Activated naive CD8-positive, alpha-beta T cell treated with anti-CD3 and anti-CD28 coated beads, Interleukin-2, amount 10 ng/mL, durations not matched to agents 7 days and 5 days (primary cell): ENCODE data around the gene FBXO48. TPM values are rescaled to one million over a fixed set of nuclear protein-coding genes. Genes with fewer than 3 reads are reported as not detected.

Experiments used
- ATAC-seq: fragments of 150-1000 bp; cut with Tn5 transposase; one replicate; pipeline ENCODE4 v1.10.0; 2021; ENCODE audit warnings: low read depth, moderate library complexity
- POLR2A ChIA-PET: fragments of 350-600 bp; sonication (Branson Sonifier 250); formaldehyde crosslinking; loops from one replicate; lab custom pipeline; 2021; ENCODE audit warnings: antibody characterized with exemption; lab: Charles Lee
- DNase-seq: peaks from one replicate; pipeline ENCODE4 v3.0.0; 2021
- H3K27ac Mint-ChIP-seq: one replicate; pipeline ENCODE4 v1.8.0; 2022; ENCODE audit warnings: mild to moderate bottlenecking, mixed read lengths
- H3K27me3 Mint-ChIP-seq: one replicate; pipeline ENCODE4 v1.8.0; 2022; ENCODE audit warnings: mild to moderate bottlenecking, moderate library complexity, mixed read lengths
- H3K36me3 Mint-ChIP-seq: one replicate; pipeline ENCODE4 v1.8.0; 2021; ENCODE audit warnings: mild to moderate bottlenecking, mixed read lengths
- H3K4me1 Mint-ChIP-seq: one replicate; pipeline ENCODE4 v1.8.0; 2021; ENCODE audit warnings: mixed read lengths
- H3K4me3 Mint-ChIP-seq: one replicate; pipeline ENCODE4 v1.8.0; 2022; ENCODE audit warnings: mild to moderate bottlenecking, moderate library complexity, mixed read lengths
- H3K9me3 Mint-ChIP-seq: one replicate; pipeline ENCODE4 v1.8.0; 2021; ENCODE audit warnings: mixed read lengths
- total RNA-seq, 2 experiments: library from RNA; stranded (reverse); gene quantifications; one replicate each; pipeline ENCODE4 v1.2.3, GENCODE V29; 2021

FBXO48 gene
- 1 to 10 TPM; 4.0 to 4.3 TPM for total RNA-seq

- Mint-ChIP-seq H3K36me3 (peaks cover 3% of the 10 kb centered on the region), H3K4me1 (peaks cover 34% of the 10 kb centered on the region), H3K9me3 (no peaks in the 10 kb centered on the region), H3K4me3 (peak within 1 kb of the TSS; percentile 98), H3K27me3 (no peaks in the 10 kb centered on the region), H3K27ac (peak within 1 kb of the TSS; percentile 96)
- POLR2A ChIA-PET: interaction anchor here (0.5 to 2.4 kb wide), 12 partner anchors 14 to 458 kb away, joined by 3 to 8 read pairs (median 4); partner anchors contain the start of gene PPP3R1
- peak; percentile 94 for ATAC-seq
- DNase-seq: peak; percentile 93
Measured at GRCh38 chr2:68467077-68467960, at the start of gene FBXO48, which contains the start of gene APLF. TSS of gene FBXO48 (minus strand) at chr2:68467294. CDS start at chr2:68465145, 2,149 bp downstream. TSS of gene APLF (plus strand) at chr2:68467585. CDS start at chr2:68467732, 147 bp downstream.

- no peaks in the 10 kb centered on the region for H3K36me3 Mint-ChIP-seq
- H3K4me1 Mint-ChIP-seq: no peaks in the 10 kb centered on the region
- H3K27me3 Mint-ChIP-seq: no peaks in the 10 kb centered on the region
- ATAC-seq (peak; percentile 72), DNase-seq (no peak)
- no peak overlapping the region for H3K4me3 Mint-ChIP-seq
- POLR2A ChIA-PET: interaction anchor here (1.4 to 1.6 kb wide), 2 partner anchors 10 to 48 kb away, joined by 4 read pairs; no protein-coding TSS in a partner anchor
- H3K27ac Mint-ChIP-seq: no peak overlapping the region
- no peaks in the 10 kb centered on the region for H3K9me3 Mint-ChIP-seq
Measured at GRCh38 chr2:68516051-68516955, 49.2 kb upstream of the FBXO48 start.

GRCh38 chr2:68514316-68514929, 47.3 kb upstream of the FBXO48 start:
- no peak for DNase-seq
- Mint-ChIP-seq H3K4me3 (no peak overlapping the region), H3K9me3 (no peaks in the 10 kb centered on the region), H3K27me3 (no peaks in the 10 kb centered on the region), H3K36me3 (no peaks in the 10 kb centered on the region), H3K27ac (no peak overlapping the region), H3K4me1 (no peaks in the 10 kb centered on the region)
- no peak for ATAC-seq
- POLR2A ChIA-PET: no interaction called here

- H3K27me3 Mint-ChIP-seq: no peaks in the 10 kb centered on the region
- H3K27ac Mint-ChIP-seq: no peak overlapping the region
- no peaks in the 10 kb centered on the region for H3K9me3 Mint-ChIP-seq
- H3K4me3 Mint-ChIP-seq: no peak overlapping the region
- POLR2A ChIA-PET: no interaction called here
- ATAC-seq: no peak
- DNase-seq: no peak
- H3K4me1 Mint-ChIP-seq: no peaks in the 10 kb centered on the region
- H3K36me3 Mint-ChIP-seq: peaks cover 7% of the 10 kb centered on the region
Measured at GRCh38 chr2:68512966-68513365, 45.9 kb upstream of the FBXO48 start.

- POLR2A ChIA-PET: no interaction called here
- Mint-ChIP-seq H3K36me3 (peaks cover 8% of the 10 kb centered on the region), H3K27me3 (no peaks in the 10 kb centered on the region), H3K4me3 (no peak overlapping the region), H3K27ac (no peak overlapping the region), H3K4me1 (no peaks in the 10 kb centered on the region), H3K9me3 (no peaks in the 10 kb centered on the region)
- DNase-seq (no peak), ATAC-seq (no peak)
Measured at GRCh38 chr2:68512326-68512725, 45.2 kb upstream of the FBXO48 start.

- Mint-ChIP-seq H3K27ac (no peak overlapping the region), H3K36me3 (peaks cover 12% of the 10 kb centered on the region), H3K4me3 (peak overlapping the region; percentile 5), H3K9me3 (no peaks in the 10 kb centered on the region), H3K4me1 (peaks cover 11% of the 10 kb centered on the region), H3K27me3 (no peaks in the 10 kb centered on the region)
- DNase-seq (no peak), ATAC-seq (no peak)
- POLR2A ChIA-PET: interaction anchor here (1.3 kb wide), 1 partner anchor 10 kb away, joined by 4 read pairs; no protein-coding TSS in a partner anchor
Measured at GRCh38 chr2:68506170-68506569, 39.1 kb upstream of the FBXO48 start.

GRCh38 chr2:68505603-68506159, 38.6 kb upstream of the FBXO48 start:
- DNase-seq (no peak), ATAC-seq (no peak)
- no peak overlapping the region for H3K27ac Mint-ChIP-seq
- H3K9me3 Mint-ChIP-seq: no peaks in the 10 kb centered on the region
- H3K27me3 Mint-ChIP-seq: no peaks in the 10 kb centered on the region
- H3K4me1 Mint-ChIP-seq: peaks cover 11% of the 10 kb centered on the region
- peak overlapping the region; percentile 5 for H3K4me3 Mint-ChIP-seq
- POLR2A ChIA-PET: interaction anchor here (1.3 kb wide), 1 partner anchor 10 kb away, joined by 4 read pairs; no protein-coding TSS in a partner anchor
- H3K36me3 Mint-ChIP-seq: peaks cover 12% of the 10 kb centered on the region

GRCh38 chr2:68501768-68502167, 34.7 kb upstream of the FBXO48 start:
- DNase-seq (no peak), ATAC-seq (no peak)
- H3K27ac Mint-ChIP-seq: no peak overlapping the region
- POLR2A ChIA-PET: no interaction called here
- no peak overlapping the region for H3K4me3 Mint-ChIP-seq
- H3K4me1 Mint-ChIP-seq: peaks cover 11% of the 10 kb centered on the region
- H3K9me3 Mint-ChIP-seq: peaks cover under 1% of the 10 kb centered on the region
- H3K27me3 Mint-ChIP-seq: peaks cover 2% of the 10 kb centered on the region
- peaks cover 7% of the 10 kb centered on the region for H3K36me3 Mint-ChIP-seq

- H3K27ac Mint-ChIP-seq: no peak overlapping the region
- H3K9me3 Mint-ChIP-seq: peaks cover 7% of the 10 kb centered on the region
- POLR2A ChIA-PET: no interaction called here
- H3K36me3 Mint-ChIP-seq: peaks cover 12% of the 10 kb centered on the region
- ATAC-seq: no peak
- no peak for DNase-seq
- peaks cover 2% of the 10 kb centered on the region for H3K27me3 Mint-ChIP-seq
- H3K4me3 Mint-ChIP-seq: no peak overlapping the region
- H3K4me1 Mint-ChIP-seq: peaks cover 1% of the 10 kb centered on the region
Measured at GRCh38 chr2:68500649-68501048, 33.6 kb upstream of the FBXO48 start.

- no peak overlapping the region for H3K27ac Mint-ChIP-seq
Measured at GRCh38 chr2:68499133-68499532, 32.0 kb upstream of the FBXO48 start.

GRCh38 chr2:68491582-68491981, 24.5 kb upstream of the FBXO48 start:
- POLR2A ChIA-PET: no interaction called here
- Mint-ChIP-seq H3K27me3 (peaks cover 2% of the 10 kb centered on the region), H3K27ac (no peak overlapping the region), H3K9me3 (peaks cover 11% of the 10 kb centered on the region), H3K4me3 (no peak overlapping the region), H3K4me1 (peaks cover 2% of the 10 kb centered on the region), H3K36me3 (peaks cover 12% of the 10 kb centered on the region)
- DNase-seq (no peak), ATAC-seq (no peak)

More at GRCh38 chr2:68499133-68499532, 32.0 kb upstream of the FBXO48 start:
- ATAC-seq: no peak
- H3K9me3 Mint-ChIP-seq: peaks cover 13% of the 10 kb centered on the region
- H3K36me3 Mint-ChIP-seq: peaks cover 18% of the 10 kb centered on the region
- H3K27me3 Mint-ChIP-seq: peaks cover 2% of the 10 kb centered on the region
- H3K4me1 Mint-ChIP-seq: no peaks in the 10 kb centered on the region
- DNase-seq: no peak
- POLR2A ChIA-PET: no interaction called here
- no peak overlapping the region for H3K4me3 Mint-ChIP-seq

- DNase-seq (no peak), ATAC-seq (no peak)
- Mint-ChIP-seq H3K4me1 (peaks cover 2% of the 10 kb centered on the region), H3K4me3 (no peak overlapping the region), H3K36me3 (peaks cover 1% of the 10 kb centered on the region), H3K9me3 (no peaks in the 10 kb centered on the region), H3K27me3 (peaks cover 2% of the 10 kb centered on the region), H3K27ac (no peak overlapping the region)
- POLR2A ChIA-PET: no interaction called here
Measured at GRCh38 chr2:68489282-68489681, 22.2 kb upstream of the FBXO48 start.
